ENCODE results near the gene MGST1.

DNA sequence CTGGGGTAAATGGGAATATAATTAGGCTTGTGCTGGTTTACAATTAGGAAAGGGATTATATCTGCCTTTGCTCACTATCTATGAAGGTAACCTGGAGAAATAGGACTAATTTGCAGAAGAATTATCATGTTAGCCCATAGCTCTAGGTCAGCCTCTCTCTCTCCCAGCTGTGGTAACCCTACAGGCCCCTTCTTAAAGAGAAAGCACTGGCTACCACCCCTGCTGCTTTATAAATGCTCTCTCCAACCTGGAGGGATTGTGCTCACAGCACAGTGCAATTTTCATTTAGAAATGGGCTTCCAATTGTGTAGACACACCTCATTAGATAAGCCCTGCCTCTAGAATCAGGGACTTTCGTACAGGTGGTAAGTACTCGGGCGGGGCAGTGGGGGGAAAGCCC lies 22.7 kb upstream of the MGST1 start:
- TF ChIP-seq POLR2A (IDR thresholded peaks at IDR 0.05) (no peak), CTCF (IDR thresholded peaks at IDR 0.05) (no peak)
